ENCODE measurements around the gene R3HDM1. TPM values are rescaled to one million over a fixed set of nuclear protein-coding genes. Genes with fewer than 3 reads are reported as not detected.
"Not testable (repeated sequence)": the region's sequence is repeated elsewhere in the genome, so short reads cannot be mapped to it uniquely, and the experiment has no call there.

R3HDM1 gene
- total and polyA plus RNA-seq, 3 donors from 2014 or later = 50.7 to 106 (median 82.1) TPM

- Histone ChIP-seq H3K9me3 (no peaks in the 10 kb centered on the region), H3K4me3 (no peak overlapping the region), H3K27me3 (no peaks in the 10 kb centered on the region), H3K36me3 (ENCODE audit: low read depth, missing control alignments) (no peaks in the 10 kb centered on the region), H3K4me1 (no peaks in the 10 kb centered on the region), H3K27ac (no peak overlapping the region)
- intact Hi-C loops (cut with DNase I; ENCODE audit: low total_unique reads) = no loop called here
- WGBS, 2 donors = 90 to 95% methylated on average over 3 of the region's 3 CpGs
- TF ChIP-seq CTCF (IDR thresholded peaks at IDR 0.05) (no peak), POLR2A (IDR thresholded peaks at IDR 0.05) (no peak)
- DNase-seq = no peak
Measured at GRCh38 chr2:135615404-135615803, 84.1 kb downstream of the R3HDM1 start.

GRCh38 chr2:135617501-135618015 lies 86.3 kb downstream of the R3HDM1 start:
- Histone ChIP-seq H3K9me3 (no peaks in the 10 kb centered on the region), H3K36me3 (ENCODE audit: low read depth, missing control alignments) (no peaks in the 10 kb centered on the region), H3K27ac (no peak overlapping the region), H3K27me3 (no peaks in the 10 kb centered on the region), H3K4me3 (no peak overlapping the region), H3K4me1 (no peaks in the 10 kb centered on the region)
- no peak for TF ChIP-seq POLR2A (IDR thresholded peaks at IDR 0.05)
- TF ChIP-seq CTCF (IDR thresholded peaks at IDR 0.05) = no peak
- no peak for DNase-seq
- intact Hi-C loops (cut with DNase I; ENCODE audit: low total_unique reads) = no loop called here

GRCh38 chr2:135620198-135620597 lies 88.9 kb downstream of the R3HDM1 start:
- WGBS, 2 donors = 93 to 98% methylated on average over 1 of the region's 1 CpG
- TF ChIP-seq POLR2A (IDR thresholded peaks at IDR 0.05) (no peak), CTCF (IDR thresholded peaks at IDR 0.05) (no peak)
- Histone ChIP-seq H3K4me3 (no peak overlapping the region), H3K4me1 (no peaks in the 10 kb centered on the region), H3K36me3 (ENCODE audit: low read depth, missing control alignments) (no peaks in the 10 kb centered on the region), H3K9me3 (no peaks in the 10 kb centered on the region), H3K27ac (no peak overlapping the region), H3K27me3 (no peaks in the 10 kb centered on the region)
- no peak for DNase-seq
- intact Hi-C loops (cut with DNase I; ENCODE audit: low total_unique reads) = no loop called here

- Histone ChIP-seq H3K27me3 (no peaks in the 10 kb centered on the region), H3K27ac (no peak overlapping the region), H3K4me1 (no peaks in the 10 kb centered on the region), H3K4me3 (no peak overlapping the region), H3K36me3 (ENCODE audit: low read depth, missing control alignments) (no peaks in the 10 kb centered on the region), H3K9me3 (no peaks in the 10 kb centered on the region)
- intact Hi-C loops (cut with DNase I; ENCODE audit: low total_unique reads) = no loop called here
- no peak for TF ChIP-seq CTCF (IDR thresholded peaks at IDR 0.05)
- TF ChIP-seq POLR2A (IDR thresholded peaks at IDR 0.05) = no peak
- DNase-seq = no peak
Measured at GRCh38 chr2:135629520-135629919, 98.2 kb downstream of the R3HDM1 start.

GRCh38 chr2:135630034-135630433 lies 98.8 kb downstream of the R3HDM1 start:
- H3K4me3 ChIP-seq; H3K9me3 ChIP-seq; H3K27me3 ChIP-seq; H3K36me3 ChIP-seq (ENCODE audit: low read depth, missing control alignments); intact Hi-C loops (cut with DNase I; ENCODE audit: low total_unique reads); H3K27ac ChIP-seq; H3K4me1 ChIP-seq; DNase-seq: not testable (repeated sequence)
- 85 to 94% methylated on average over 8 of the region's 8 CpGs for WGBS, 2 donors
